H1 (cell line): ENCODE results near the gene POU4F1. TPM values are rescaled to one million over a fixed set of nuclear protein-coding genes. Genes with fewer than 3 reads are reported as not detected.

Experiments used
- CTCF ChIA-PET: fragments of 300-600 bp; sonication (Branson Sonifier 250); formaldehyde crosslinking; loops from one replicate; lab custom pipeline; 2021; ENCODE audit not compliant: partially characterized antibody; lab: Charles Lee
- POLR2A ChIA-PET: fragments of 300-600 bp; sonication (Branson Sonifier 250); formaldehyde crosslinking; loops from one replicate; lab custom pipeline; 2021; ENCODE audit warnings: inconsistent platforms; ENCODE audit not compliant: partially characterized antibody; lab: Charles Lee
- DNase-seq, 2 experiments: peaks; one replicate each; pipeline versions ENCODE4 v3.0.0 to v3.0.0-alpha.2; 2010 to 2022; ENCODE audit warnings: low spot score in 2 of 2, low read depth in 1 of 2, mixed read lengths in 1 of 2
- FAIRE-seq: peaks from 2 replicates; lab custom pipeline; 2011; peaks lifted over from hg19 to GRCh38; lab: Jason Lieb, UNC
- H2AFZ ChIP-seq: 2 replicates; pipeline ENCODE4 v1.8.1; 2012; ENCODE audit warnings: low read length, inconsistent platforms
- H2AK5ac ChIP-seq: 2 replicates; pipeline ENCODE4 v1.6.1; 2013; ENCODE audit warnings: low read depth, low read length
- H2BK120ac ChIP-seq: replicated peaks from 2 replicates; pipeline ENCODE3; 2013; ENCODE audit warnings: low read depth, low read length, inconsistent platforms
- H2BK12ac ChIP-seq: 2 replicates; pipeline ENCODE4 v1.6.1; 2013; ENCODE audit warnings: low read depth, low read length
- H2BK15ac ChIP-seq: 2 replicates; pipeline ENCODE4 v1.6.1; 2013; ENCODE audit warnings: low read length
- H2BK20ac ChIP-seq: 2 replicates; pipeline ENCODE4 v1.6.1; 2013; ENCODE audit warnings: low read length
- H2BK5ac ChIP-seq: 2 replicates; pipeline ENCODE4 v1.6.1; 2013; ENCODE audit warnings: low read depth, low read length
- H3K14ac ChIP-seq: 2 replicates; pipeline ENCODE4 v1.6.1; 2013; ENCODE audit warnings: inconsistent platforms; ENCODE audit not compliant: insufficient read length
- H3K18ac ChIP-seq: 2 replicates; pipeline ENCODE4 v1.6.1; 2013; ENCODE audit warnings: low read length; ENCODE audit errors: extremely low read depth
- H3K23ac ChIP-seq: 2 replicates; pipeline ENCODE4 v1.6.1; 2013; ENCODE audit warnings: inconsistent platforms; ENCODE audit not compliant: insufficient read length
- H3K23me2 ChIP-seq: 2 replicates; pipeline ENCODE4 v1.6.1; 2013; ENCODE audit warnings: low read depth, low read length
- H3K27ac ChIP-seq: 2 replicates; pipeline ENCODE4 v1.6.1; 2011; ENCODE audit warnings: low read depth, low read length, inconsistent platforms
- H3K27me3 ChIP-seq, 4 experiments: replicated peaks in 1 of 4; 1 replicate in 1 of 4; 2 replicates in 3 of 4; pipeline versions ENCODE4 v1.6.1 to v1.8.1; 2011 to 2013; ENCODE audit warnings: low read length in 3 of 4, mild to moderate bottlenecking in 3 of 4, inconsistent platforms in 2 of 4, mixed read lengths in 2 of 4, moderate library complexity in 1 of 4; ENCODE audit not compliant: control insufficient read depth in 3 of 4, insufficient read depth in 3 of 4; ENCODE audit errors: extremely low read depth in 1 of 4
- H3K36me3 ChIP-seq, 4 experiments: 2 replicates each; pipeline versions ENCODE4 v1.6.1 to v1.8.1; 2011 to 2013; ENCODE audit warnings: mild to moderate bottlenecking in 4 of 4, low read length in 3 of 4, moderate library complexity in 2 of 4, control low read depth in 1 of 4, inconsistent platforms in 1 of 4; ENCODE audit not compliant: insufficient read depth in 4 of 4, control insufficient read depth in 2 of 4
- H3K4ac ChIP-seq: replicated peaks from 2 replicates; pipeline ENCODE3; 2013; ENCODE audit warnings: low read length, low read depth, mixed read lengths, inconsistent platforms; ENCODE audit not compliant: insufficient read length
- H3K4me1 ChIP-seq, 4 experiments: replicated peaks in 1 of 4; 1 replicate in 1 of 4; 2 replicates in 3 of 4; pipeline versions ENCODE4 v1.6.1 to v1.8.1; 2011 to 2013; ENCODE audit warnings: low read length in 3 of 4, inconsistent platforms in 2 of 4, mixed read lengths in 1 of 4; ENCODE audit not compliant: insufficient read depth in 4 of 4, control insufficient read depth in 3 of 4
- H3K4me2 ChIP-seq, 2 experiments: 2 replicates each; pipeline versions ENCODE4 v1.6.1 to v1.8.1; 2011 to 2013; ENCODE audit warnings: low read depth in 2 of 2, low read length in 2 of 2, control low read depth in 1 of 2, inconsistent platforms in 1 of 2, mild to moderate bottlenecking in 1 of 2; ENCODE audit not compliant: insufficient read depth in 1 of 2
- H3K4me3 ChIP-seq, 4 experiments: fragments of 200-600, 300-600 bp in 1 of 4; sonication (generic), shearing (Covaris generic), sonication (Bioruptor Twin) in 1 of 4; 2 replicates each; pipeline versions ENCODE4 v1.5.1 to v1.8.1; 2011 to 2016; ENCODE audit warnings: low read length in 4 of 4, low read depth in 3 of 4, control low read depth in 2 of 4, inconsistent platforms in 2 of 4, mild to moderate bottlenecking in 2 of 4, mixed read lengths in 1 of 4, moderate library complexity in 1 of 4; ENCODE audit not compliant: insufficient read depth in 2 of 4; ENCODE audit errors: extremely low read depth in 1 of 4
- H3K56ac ChIP-seq: replicated peaks from 2 replicates; pipeline ENCODE3; 2013; ENCODE audit warnings: low read depth, mild to moderate bottlenecking, mixed read lengths, low read length, inconsistent platforms; ENCODE audit not compliant: insufficient read length
- H3K79me1 ChIP-seq: 2 replicates; pipeline ENCODE4 v1.6.1; 2013; ENCODE audit warnings: low read depth, low read length, control low read depth
- H3K79me2 ChIP-seq, 2 experiments: 2 replicates each; pipeline versions ENCODE4 v1.6.1 to v1.8.1; 2012 to 2013; ENCODE audit warnings: low read length in 2 of 2, mild to moderate bottlenecking in 2 of 2, inconsistent platforms in 1 of 2; ENCODE audit not compliant: insufficient read depth in 2 of 2, control insufficient read depth in 1 of 2
- H3K9ac ChIP-seq, 4 experiments: replicated peaks in 1 of 4; 1 replicate in 1 of 4; 2 replicates in 3 of 4; pipeline versions ENCODE4 v1.6.1 to v1.8.1; 2011 to 2013; ENCODE audit warnings: low read depth in 3 of 4, low read length in 3 of 4, control low read depth in 2 of 4, mild to moderate bottlenecking in 2 of 4, moderate library complexity in 2 of 4, inconsistent platforms in 1 of 4; ENCODE audit errors: extremely low read depth in 1 of 4
- H3K9me3 ChIP-seq, 2 experiments: 2 replicates each; pipeline versions ENCODE4 v1.6.1 to v1.8.1; 2012 to 2013; ENCODE audit warnings: mild to moderate bottlenecking in 2 of 2, moderate library complexity in 2 of 2, control low read depth in 1 of 2, inconsistent platforms in 1 of 2, low read depth in 1 of 2, low read length in 1 of 2, mixed read lengths in 1 of 2; ENCODE audit not compliant: insufficient read depth in 2 of 2
- H4K20me1 ChIP-seq, 2 experiments: replicated peaks in 1 of 2; 2 replicates each; pipeline versions ENCODE3 to v1.8.1; 2011 to 2013; ENCODE audit warnings: inconsistent platforms in 2 of 2, low read length in 2 of 2, mild to moderate bottlenecking in 1 of 2; ENCODE audit not compliant: insufficient read depth in 2 of 2, control insufficient read depth in 1 of 2
- H4K5ac ChIP-seq: 2 replicates; pipeline ENCODE4 v1.6.1; 2013; ENCODE audit warnings: low read length, low read depth, mixed read lengths, inconsistent platforms; ENCODE audit not compliant: insufficient read length
- H4K8ac ChIP-seq: 2 replicates; pipeline ENCODE4 v1.8.0; 2013; ENCODE audit warnings: mild to moderate bottlenecking, moderate library complexity, low read length, inconsistent platforms; ENCODE audit not compliant: insufficient read depth; ENCODE audit errors: extremely low read depth
- H4K91ac ChIP-seq: replicated peaks from 2 replicates; pipeline ENCODE3; 2013; ENCODE audit warnings: low read length, mixed read lengths, inconsistent platforms; ENCODE audit not compliant: insufficient read length
- BACH1 ChIP-seq: IDR thresholded peaks from 2 replicates; pipeline ENCODE4 v1.6.1; 2012; ENCODE audit warnings: low read length, improper control_type of control experiment
- BCL11A ChIP-seq, 2 experiments: IDR thresholded peaks; one replicate each; pipeline ENCODE4 v1.6.1; 2011; ENCODE audit warnings: low read depth in 2 of 2, low read length in 2 of 2, mild to moderate bottlenecking in 2 of 2
- CEBPB ChIP-seq: IDR thresholded peaks from 2 replicates; pipeline ENCODE4 v1.6.1; 2012; ENCODE audit warnings: low read depth, low read length
- CHD1 ChIP-seq: IDR thresholded peaks from 2 replicates; pipeline ENCODE4 v1.6.1; 2012; ENCODE audit warnings: low read depth, low read length, improper control_type of control experiment
- CREB1 ChIP-seq: IDR thresholded peaks from 2 replicates; pipeline ENCODE4 v1.6.1; 2012; ENCODE audit warnings: inconsistent platforms
- CTBP2 ChIP-seq: IDR thresholded peaks from 2 replicates; pipeline ENCODE4 v1.7.0; 2011; ENCODE audit warnings: borderline replicate concordance, mild to moderate bottlenecking, moderate library complexity, mixed read lengths, low read length; ENCODE audit not compliant: insufficient read depth, insufficient read length
- EZH2 ChIP-seq: fragments of 200-600 bp; sonication (generic); IDR thresholded peaks from 2 replicates; pipeline ENCODE4 v1.7.1; 2012; ENCODE audit warnings: low read depth, mild to moderate bottlenecking, moderate library complexity, low read length, inconsistent platforms; ENCODE audit not compliant: severe bottlenecking
- KDM5A ChIP-seq: fragments of 200-600 bp; IDR thresholded peaks from 2 replicates; pipeline ENCODE4 v1.7.1; 2012; ENCODE audit warnings: mild to moderate bottlenecking, low read length, inconsistent platforms, mixed read lengths
- RNF2 ChIP-seq: fragments of 200-900, 300-1000 bp; sonication (generic); IDR thresholded peaks from 2 replicates; pipeline ENCODE4 v1.7.1; 2016; ENCODE audit warnings: borderline replicate concordance, low read depth, mild to moderate bottlenecking, antibody characterized with exemption, low read length; ENCODE audit not compliant: poor library complexity, severe bottlenecking; ENCODE audit errors: missing control alignments
- SUZ12 ChIP-seq: fragments of 200-600 bp; sonication (generic); IDR thresholded peaks from 2 replicates; pipeline ENCODE4 v1.6.1; 2012; ENCODE audit warnings: mild to moderate bottlenecking, inconsistent platforms, low read length, moderate library complexity, mixed read lengths
- TAF7 ChIP-seq: optimal IDR thresholded peaks from 2 replicates; pipeline ENCODE3; 2011; ENCODE audit warnings: low read depth, mild to moderate bottlenecking, inconsistent platforms, low read length, moderate library complexity, borderline replicate concordance
- WGBS, 2 experiments: shearing (Covaris generic) in 1 of 2; methylation state at CpG; one replicate each; pipeline versions ENCODE4 v1.1.6 to v1.1.7; 2013 to 2015; ENCODE audit warnings: low lambda C conversion rate in 2 of 2, mixed read lengths in 2 of 2, inconsistent platforms in 1 of 2, low coverage in 1 of 2, missing lambda C conversion rate in 1 of 2; ENCODE audit not compliant: insufficient replicate concordance in 2 of 2, insufficient coverage in 1 of 2, insufficient read length in 1 of 2; ENCODE audit errors: extremely low coverage in 1 of 2, missing lambda C conversion rate in 1 of 2; 5-methylcytosine and 5-hydroxymethylcytosine counted together
- polyA plus RNA-seq, 7 experiments: library from polyadenylated mRNA; depleted of rRNA in 3 of 7; stranded (reverse) in 5 of 7; unstranded in 2 of 7; fragments of >200 nt in 5 of 7; fragments of 200-250 nt in 2 of 7; gene quantifications; 1 replicate in 5 of 7; 2 replicates in 1 of 7; 4 replicates in 1 of 7; pipeline versions ENCODE4 v1.2.1 to v1.2.3, GENCODE V29; 2011 to 2013; ENCODE audit warnings: missing spikeins in 2 of 7, mixed read lengths in 2 of 7
- total RNA-seq: library from RNA; stranded (reverse); fragmentation: NEBNext Ultra II Directional; extraction: Animal tissue kit (Norgen Biotek cat#: 25700); gene quantifications from 2 replicates; pipeline ENCODE4 v1.2.1, GENCODE V29; 2021

The POU4F1 gene
- total and polyA plus RNA-seq, 2 of the 8 experiments (the other 6 are each of a cell fraction or from before 2014, with no cell fraction given) = 0.09 to 0.32 TPM

DNA sequence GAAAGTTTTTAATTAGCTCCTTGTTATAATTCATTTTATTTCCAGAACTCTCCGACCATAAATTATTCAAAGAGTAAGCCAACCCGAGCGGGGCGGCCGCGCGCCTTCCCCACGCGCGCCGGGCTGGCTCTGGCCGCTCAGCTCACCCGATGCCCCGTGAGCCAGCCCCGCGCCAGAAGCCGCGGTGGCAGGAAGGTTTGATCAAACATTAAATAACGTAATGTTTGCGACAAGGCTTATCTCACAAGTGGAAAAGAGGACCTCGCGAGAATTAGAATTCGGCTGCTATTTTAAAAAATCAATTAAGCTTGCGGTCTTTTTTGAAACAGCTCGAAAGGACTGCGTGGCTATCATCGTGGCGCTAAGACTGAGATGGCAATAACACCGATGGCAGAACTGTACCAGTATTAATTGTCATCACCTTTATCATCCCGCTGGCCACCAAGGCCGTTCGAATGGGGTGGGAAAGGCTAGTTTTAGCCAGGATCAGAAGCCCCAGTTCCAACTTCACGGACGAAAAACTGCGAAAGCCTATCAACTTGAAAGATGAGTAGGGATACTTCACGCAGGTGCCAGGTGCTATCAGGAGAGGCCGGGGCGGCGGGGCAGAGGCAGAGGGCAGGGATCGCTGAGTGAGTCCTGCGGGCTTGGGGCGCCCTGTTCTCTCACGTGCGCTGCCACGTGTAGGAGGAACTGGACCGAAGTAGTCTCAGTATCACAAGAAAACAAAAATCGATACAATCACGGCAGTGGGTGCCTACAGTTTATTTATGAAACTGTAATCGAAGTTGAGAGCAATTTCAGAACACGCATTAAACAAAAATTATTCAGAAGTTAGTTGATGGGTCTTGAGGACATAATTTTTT, 6.4 kb downstream of the POU4F1 start:
- DNase-seq = peak in 1 of 2 experiments; percentile 68
- Histone ChIP-seq H2BK5ac (no peak overlapping the region), H4K20me1 (peaks cover 8 to 13% of the 10 kb centered on the region in 2 experiments), H2BK15ac (no peak overlapping the region), H3K36me3 (no peaks in the 10 kb centered on the region; a peak in 1 of 8 replicates), H4K5ac (no peak overlapping the region), H3K4me2 (peak overlapping the region; percentile 64 to 96), H3K79me1 (no peaks in the 10 kb centered on the region), H3K9ac (no peak overlapping the region), H4K8ac (peak overlapping the region; percentile 14; the same call in 1 of the 2 replicates), H3K4ac (no peak overlapping the region), H2AFZ (no peak overlapping the region), H3K23ac (no peak overlapping the region), H2AK5ac (no peak overlapping the region), H3K4me3 (peak overlapping the region; percentile 30 to 63 (median 56); a peak in 6 of 8 replicates), H3K79me2 (no peaks in the 10 kb centered on the region), H3K27me3 (peaks cover 73 to 98% (median 89%) of the 10 kb centered on the region in 4 experiments), H3K4me1 (peaks cover 9 to 26% (median 11%) of the 10 kb centered on the region in 4 experiments), H2BK120ac (no peak overlapping the region), H2BK12ac (no peak overlapping the region), H3K18ac (no peak overlapping the region), H3K23me2 (peaks cover 12% of the 10 kb centered on the region; the same call in 1 of the 2 replicates), H2BK20ac (no peak overlapping the region), H3K27ac (no peak overlapping the region), H3K14ac (no peak overlapping the region), H3K9me3 (no peaks in the 10 kb centered on the region), H3K56ac (no peak overlapping the region), H4K91ac (no peak overlapping the region)
- POLR2A ChIA-PET = interaction anchor here (2.3 to 4.2 kb wide), 2 partner anchors 10 to 61 kb away, joined by 7 to 32 read pairs; no protein-coding TSS in a partner anchor
- WGBS, 2 experiments = 5% methylated on average over 50 of the region's 50 CpGs; no CpG with 5 or more reads in 1 of the 2 experiments
- no peak for FAIRE-seq
- CTCF ChIA-PET = interaction anchor here (0.8 to 3.0 kb wide), 4 partner anchors 8 to 356 kb away, joined by 3 to 15 read pairs (median 6); no protein-coding TSS in a partner anchor
- TF ChIP-seq BACH1 = no peak
- peak; percentile 98 for TF ChIP-seq EZH2
- TF ChIP-seq CREB1 = no peak
- TF ChIP-seq KDM5A = no peak
- no peak for TF ChIP-seq TAF7
- no peak for TF ChIP-seq BCL11A (IDR thresholded peaks at IDR 0.05; ENCODE audit: low read depth in 2 of 2, low read length in 2 of 2)
- TF ChIP-seq RNF2 = peak; percentile 99
- peak; percentile 97 for TF ChIP-seq SUZ12
- no peak for TF ChIP-seq CHD1
- TF ChIP-seq CEBPB = no peak
- TF ChIP-seq CTBP2 = peak; percentile 67
